Activated CD4-positive, alpha-beta memory T cell treated with anti-CD3 and anti-CD28 coated beads for 36 hours (primary cell): Measurements from ENCODE around the gene KCNN2. TPM values are rescaled to one million over a fixed set of nuclear protein-coding genes. Genes with fewer than 3 reads are reported as not detected.
A peak's percentile ranks its signal among the peaks of the same experiment; 100 is the strongest.

Experiments used
- CTCF ChIA-PET: fragments of 350-600 bp; sonication (Branson Sonifier 250); formaldehyde crosslinking; loops from one replicate; lab custom pipeline; 2021; ENCODE audit warnings: antibody characterized with exemption, inconsistent platforms; lab: Charles Lee
- POLR2A ChIA-PET: fragments of 350-600 bp; sonication (Branson Sonifier 250); formaldehyde crosslinking; loops from one replicate; lab custom pipeline; 2021; ENCODE audit warnings: antibody characterized with exemption; lab: Charles Lee
- DNase-seq: peaks from one replicate; pipeline ENCODE4 v3.0.0-alpha.2; 2020
- H3K27ac Mint-ChIP-seq: one replicate; pipeline ENCODE4 v1.8.0; 2021; ENCODE audit warnings: mixed read lengths
- H3K27me3 Mint-ChIP-seq: one replicate; pipeline ENCODE4 v1.8.0; 2021; ENCODE audit warnings: mixed read lengths
- H3K36me3 Mint-ChIP-seq: one replicate; pipeline ENCODE4 v1.8.0; 2021; ENCODE audit warnings: mixed read lengths
- H3K4me1 Mint-ChIP-seq: one replicate; pipeline ENCODE4 v1.8.0; 2021; ENCODE audit warnings: low read depth, mixed read lengths
- H3K4me3 Mint-ChIP-seq: one replicate; pipeline ENCODE4 v1.8.0; 2021; ENCODE audit warnings: mild to moderate bottlenecking, mixed read lengths
- H3K9me3 Mint-ChIP-seq: one replicate; pipeline ENCODE4 v1.8.0; 2021; ENCODE audit warnings: mixed read lengths
- intact Hi-C: fragments of 100-400 bp; cut with micrococcal nuclease; formaldehyde crosslinking; loops from one replicate; pipeline ENCODE4 v1.15.1; 2023
- total RNA-seq, 2 experiments: library from RNA; stranded (reverse); gene quantifications; one replicate each; pipeline ENCODE4 v1.2.3, GENCODE V29; 2021

Gene KCNN2
- total RNA-seq, 2 experiments from 2014 or later: not detected

DNA sequence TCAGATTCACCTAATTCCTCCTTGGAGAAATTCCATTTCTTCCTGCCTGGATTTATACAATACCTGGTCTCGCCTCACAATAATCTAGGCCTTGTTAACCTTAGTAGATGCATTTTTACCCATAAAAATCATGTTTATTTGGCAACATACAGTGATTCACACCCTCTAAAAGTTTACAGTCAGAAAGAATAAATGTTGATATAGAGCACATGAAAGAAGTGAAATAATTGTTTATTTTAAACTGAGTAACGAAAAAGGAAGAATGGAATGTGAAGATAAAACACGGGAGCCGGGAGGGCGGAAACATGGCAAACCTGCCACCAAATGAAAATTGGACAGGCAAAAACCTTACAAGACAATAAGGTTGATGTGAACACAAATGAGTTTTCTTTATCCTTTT lies 28.9 kb upstream of the KCNN2 start:
- no peaks in the 10 kb centered on the region for H3K9me3 Mint-ChIP-seq
- no peak for DNase-seq
- POLR2A ChIA-PET: no interaction called here
- no peaks in the 10 kb centered on the region for H3K27me3 Mint-ChIP-seq
- CTCF ChIA-PET: no interaction called here
- no peaks in the 10 kb centered on the region for H3K4me1 Mint-ChIP-seq
- no peaks in the 10 kb centered on the region for H3K36me3 Mint-ChIP-seq
- H3K27ac Mint-ChIP-seq: no peak overlapping the region
- no peak overlapping the region for H3K4me3 Mint-ChIP-seq
- intact Hi-C loops: no loop called here

DNA sequence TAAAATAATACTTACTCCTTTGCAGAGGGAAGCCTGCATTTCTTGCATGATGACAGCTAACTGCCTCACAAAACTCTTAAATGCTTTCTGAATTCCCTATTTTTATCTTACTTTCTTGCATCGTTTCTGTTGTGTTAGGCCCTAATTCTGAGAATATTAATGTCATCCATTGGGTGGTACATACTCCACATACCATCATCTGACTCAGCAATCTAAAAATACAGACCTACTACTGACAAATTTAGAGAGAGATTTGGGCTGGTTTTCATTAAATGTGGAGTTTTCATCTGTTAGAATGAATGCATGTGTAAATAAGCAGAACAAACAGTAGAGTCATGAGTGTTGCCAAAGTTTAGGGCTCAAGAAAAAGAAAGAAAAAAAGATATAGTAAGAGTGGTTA lies 26.5 kb upstream of the KCNN2 start:
- no peak for DNase-seq
- Mint-ChIP-seq H3K4me3 (no peak overlapping the region), H3K36me3 (no peaks in the 10 kb centered on the region), H3K27me3 (no peaks in the 10 kb centered on the region), H3K4me1 (no peaks in the 10 kb centered on the region), H3K9me3 (peaks cover 7% of the 10 kb centered on the region), H3K27ac (no peak overlapping the region)
- POLR2A ChIA-PET: no interaction called here
- CTCF ChIA-PET: no interaction called here
- intact Hi-C loops: no loop called here

DNA sequence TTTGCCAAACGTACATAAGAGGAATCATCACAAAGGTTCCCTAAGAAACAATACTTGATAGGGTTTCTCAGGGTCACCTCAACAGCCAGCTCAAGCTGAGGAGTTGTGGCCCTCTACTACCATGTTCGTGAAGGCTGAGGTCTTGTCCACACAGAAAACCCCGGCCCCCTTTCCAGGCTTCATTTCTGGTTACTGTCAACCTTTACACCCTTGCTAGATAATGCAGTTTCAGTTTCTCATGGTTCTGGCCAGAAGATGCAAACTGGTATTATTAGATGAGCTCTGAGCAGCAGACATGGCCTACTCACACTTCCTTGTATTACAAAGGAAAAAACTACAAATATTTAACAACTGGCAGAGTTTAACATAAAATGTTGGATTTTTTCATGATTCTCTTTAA lies 22.8 kb upstream of the KCNN2 start:
- Mint-ChIP-seq H3K27ac (no peak overlapping the region), H3K4me3 (no peak overlapping the region), H3K36me3 (no peaks in the 10 kb centered on the region), H3K27me3 (no peaks in the 10 kb centered on the region), H3K4me1 (no peaks in the 10 kb centered on the region), H3K9me3 (peaks cover 7% of the 10 kb centered on the region)
- no peak for DNase-seq
- CTCF ChIA-PET: no interaction called here
- intact Hi-C loops: no loop called here
- POLR2A ChIA-PET: no interaction called here

DNA sequence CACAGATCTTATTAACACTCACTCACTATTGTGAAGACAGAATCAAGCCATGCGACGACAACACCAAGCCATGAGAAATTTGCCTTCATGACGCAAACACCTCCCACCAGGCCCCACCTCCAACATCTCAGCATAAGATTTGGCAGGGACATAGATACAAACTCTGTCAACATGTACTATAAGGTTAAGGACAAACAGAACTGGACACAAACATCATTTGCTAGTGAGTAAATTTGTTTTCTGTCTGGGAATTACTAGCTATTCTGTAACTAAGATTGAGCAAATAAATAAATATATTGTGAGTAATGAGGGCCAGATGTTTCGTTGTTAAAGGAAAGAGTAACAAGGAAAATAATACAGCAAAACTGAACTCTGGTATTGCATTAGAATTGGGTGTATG lies 15.7 kb upstream of the KCNN2 start:
- CTCF ChIA-PET: no interaction called here
- Mint-ChIP-seq H3K36me3 (no peaks in the 10 kb centered on the region), H3K4me1 (no peaks in the 10 kb centered on the region), H3K9me3 (no peaks in the 10 kb centered on the region), H3K27ac (no peak overlapping the region), H3K4me3 (no peak overlapping the region), H3K27me3 (no peaks in the 10 kb centered on the region)
- intact Hi-C loops: no loop called here
- DNase-seq: no peak
- POLR2A ChIA-PET: no interaction called here

DNA sequence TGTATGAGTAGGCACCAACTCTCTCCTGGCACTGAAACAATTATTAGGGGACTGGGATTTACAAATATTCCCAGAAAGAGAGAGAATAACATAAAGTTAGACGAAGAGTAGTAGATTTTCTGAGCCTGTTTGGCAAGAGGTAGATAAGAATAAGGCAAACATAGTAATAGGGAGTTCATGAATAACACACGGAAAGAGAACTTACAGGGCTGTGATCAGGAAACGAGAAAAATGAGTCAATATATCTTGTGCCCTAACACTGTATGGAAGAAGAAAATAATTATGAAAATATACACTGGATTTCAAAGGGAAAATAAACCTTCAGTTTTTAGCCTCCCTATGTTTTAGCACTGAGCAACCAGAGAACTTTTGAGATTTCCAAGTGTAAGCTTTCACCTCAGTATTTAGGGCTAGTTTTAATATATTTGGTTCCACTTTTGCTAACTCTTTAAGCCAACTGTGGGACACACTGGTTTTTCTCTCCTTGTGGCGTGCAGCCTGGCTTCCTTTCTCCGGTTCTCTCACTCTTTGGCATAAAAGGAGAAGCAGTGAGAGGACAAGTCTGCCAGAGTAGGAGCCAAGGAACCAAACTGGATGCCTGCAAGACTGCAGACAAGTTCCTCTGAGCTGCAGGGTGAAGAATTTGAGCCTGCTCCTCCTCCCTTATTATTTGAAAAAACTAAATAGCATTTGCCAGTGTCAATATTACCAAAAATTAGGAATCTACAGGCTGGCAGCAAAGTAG lies 6.6 kb upstream of the KCNN2 start:
- no peak overlapping the region for H3K4me3 Mint-ChIP-seq
- ChIA-PET CTCF (no interaction called here), POLR2A (no interaction called here)
- H3K27ac Mint-ChIP-seq: no peak overlapping the region
- no peaks in the 10 kb centered on the region for H3K9me3 Mint-ChIP-seq
- intact Hi-C loops: no loop called here
- H3K27me3 Mint-ChIP-seq: peaks cover 11% of the 10 kb centered on the region
- H3K36me3 Mint-ChIP-seq: no peaks in the 10 kb centered on the region
- no peaks in the 10 kb centered on the region for H3K4me1 Mint-ChIP-seq
- DNase-seq: no peak

DNA sequence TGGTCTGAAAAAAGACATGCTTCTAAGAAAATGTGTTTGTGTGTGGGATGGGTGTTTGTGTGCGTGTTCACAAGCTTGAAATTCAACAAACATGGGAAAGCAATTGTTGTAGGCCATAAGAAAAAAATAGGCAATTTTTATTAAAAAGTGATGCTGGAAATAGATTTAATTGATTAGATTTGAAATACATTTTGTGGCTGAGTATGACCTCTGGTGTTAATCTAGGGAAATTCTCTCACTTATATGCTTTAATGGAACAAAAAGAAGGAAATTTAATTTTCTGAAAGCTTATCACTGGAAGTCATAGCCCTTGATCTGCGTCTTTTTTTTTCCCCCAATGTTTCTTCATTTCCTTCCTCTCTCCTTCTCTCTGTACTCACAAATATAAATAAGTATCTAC lies 3.5 kb upstream of the KCNN2 start:
- intact Hi-C loops: no loop called here
- Mint-ChIP-seq H3K4me1 (peaks cover 4% of the 10 kb centered on the region), H3K27me3 (peaks cover 27% of the 10 kb centered on the region), H3K9me3 (no peaks in the 10 kb centered on the region), H3K27ac (no peak overlapping the region), H3K4me3 (no peak overlapping the region), H3K36me3 (peaks cover 2% of the 10 kb centered on the region)
- no peak for DNase-seq
- ChIA-PET POLR2A (no interaction called here), CTCF (interaction anchor here (0.6 to 1.1 kb wide), 2 partner anchors 9 to 91 kb away, joined by 3 to 4 read pairs; no protein-coding TSS in a partner anchor)

DNA sequence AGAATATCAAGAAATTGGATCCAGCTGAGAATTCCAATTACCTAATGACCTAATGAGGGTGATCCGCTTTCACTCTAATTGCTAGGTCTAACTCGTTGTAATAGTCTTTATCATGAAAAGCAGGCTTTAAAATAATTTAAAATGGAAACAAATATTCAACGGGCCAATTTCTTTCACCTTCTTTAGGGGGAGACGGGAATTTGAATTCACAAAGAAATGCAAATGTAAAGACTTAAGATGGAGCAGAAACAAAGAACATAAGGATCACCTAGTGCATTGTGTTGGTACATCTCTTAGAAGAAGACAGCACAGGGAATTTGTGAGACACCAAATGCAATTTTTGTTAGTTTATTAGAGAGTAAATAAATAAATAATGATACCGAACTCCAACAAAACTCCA lies 1.5 kb upstream of the KCNN2 start:
- Mint-ChIP-seq H3K4me3 (no peak overlapping the region), H3K27ac (no peak overlapping the region)

DNA sequence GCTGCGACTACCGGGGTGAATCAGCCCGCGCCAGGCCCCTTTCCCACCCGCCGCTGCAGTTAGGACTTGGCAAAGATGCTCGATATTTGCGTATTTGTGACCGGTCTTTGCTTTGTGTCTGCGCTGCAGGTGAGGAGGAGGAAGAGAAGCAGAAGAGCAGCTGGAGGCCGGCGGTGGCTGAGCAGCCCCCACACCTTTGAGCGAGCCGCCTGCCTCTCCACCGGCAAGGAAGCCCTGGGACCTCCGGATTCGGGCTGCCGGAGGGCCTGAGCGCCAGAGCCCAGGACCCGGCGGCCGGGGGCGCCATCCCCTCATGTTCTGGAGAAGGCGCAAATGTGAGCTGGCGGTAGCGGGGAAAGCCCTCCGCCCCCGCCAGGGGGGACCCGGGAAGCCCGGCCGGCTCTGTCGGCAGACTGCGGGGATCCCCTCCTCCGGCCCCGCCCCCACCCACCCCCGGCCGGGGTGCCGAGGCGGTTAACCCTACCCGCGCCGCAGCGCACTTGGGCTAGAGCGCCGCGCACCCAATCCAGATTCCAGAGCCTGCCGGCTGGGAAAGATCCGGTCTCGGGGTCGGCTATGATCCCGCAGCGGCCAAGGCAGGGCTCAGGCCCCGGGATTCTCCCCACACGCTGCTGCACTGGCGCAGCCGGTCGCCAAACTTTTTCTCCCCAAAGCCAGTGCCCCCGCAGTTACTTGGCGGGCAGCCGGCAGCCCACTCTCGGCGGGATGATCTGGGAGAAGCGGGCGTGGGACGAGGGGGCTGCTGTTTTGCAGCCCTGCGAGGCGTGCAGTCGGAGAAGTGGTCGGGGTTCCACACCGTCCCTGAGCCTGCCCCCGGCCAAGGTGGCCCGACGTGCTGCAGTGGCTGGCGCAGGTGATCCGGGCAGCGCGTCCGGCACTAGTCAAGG lies 800 bp upstream of the KCNN2 start:
- H3K9me3 Mint-ChIP-seq: no peaks in the 10 kb centered on the region
- H3K36me3 Mint-ChIP-seq: peaks cover 4% of the 10 kb centered on the region
- peaks cover 35% of the 10 kb centered on the region for H3K27me3 Mint-ChIP-seq
- no peak overlapping the region for H3K4me3 Mint-ChIP-seq
- DNase-seq: peak; percentile 16
- ChIA-PET CTCF (no interaction called here), POLR2A (no interaction called here)
- H3K27ac Mint-ChIP-seq: no peak overlapping the region
- H3K4me1 Mint-ChIP-seq: peaks cover 4% of the 10 kb centered on the region
- intact Hi-C loops: no loop called here

More for the DNA sequence above, 1.5 kb upstream of the KCNN2 start:
- Mint-ChIP-seq H3K4me1 (peaks cover 4% of the 10 kb centered on the region), H3K9me3 (no peaks in the 10 kb centered on the region), H3K36me3 (peaks cover 4% of the 10 kb centered on the region), H3K27me3 (peaks cover 35% of the 10 kb centered on the region)
- intact Hi-C loops: no loop called here
- DNase-seq: no peak
- CTCF ChIA-PET: no interaction called here
- POLR2A ChIA-PET: no interaction called here

DNA sequence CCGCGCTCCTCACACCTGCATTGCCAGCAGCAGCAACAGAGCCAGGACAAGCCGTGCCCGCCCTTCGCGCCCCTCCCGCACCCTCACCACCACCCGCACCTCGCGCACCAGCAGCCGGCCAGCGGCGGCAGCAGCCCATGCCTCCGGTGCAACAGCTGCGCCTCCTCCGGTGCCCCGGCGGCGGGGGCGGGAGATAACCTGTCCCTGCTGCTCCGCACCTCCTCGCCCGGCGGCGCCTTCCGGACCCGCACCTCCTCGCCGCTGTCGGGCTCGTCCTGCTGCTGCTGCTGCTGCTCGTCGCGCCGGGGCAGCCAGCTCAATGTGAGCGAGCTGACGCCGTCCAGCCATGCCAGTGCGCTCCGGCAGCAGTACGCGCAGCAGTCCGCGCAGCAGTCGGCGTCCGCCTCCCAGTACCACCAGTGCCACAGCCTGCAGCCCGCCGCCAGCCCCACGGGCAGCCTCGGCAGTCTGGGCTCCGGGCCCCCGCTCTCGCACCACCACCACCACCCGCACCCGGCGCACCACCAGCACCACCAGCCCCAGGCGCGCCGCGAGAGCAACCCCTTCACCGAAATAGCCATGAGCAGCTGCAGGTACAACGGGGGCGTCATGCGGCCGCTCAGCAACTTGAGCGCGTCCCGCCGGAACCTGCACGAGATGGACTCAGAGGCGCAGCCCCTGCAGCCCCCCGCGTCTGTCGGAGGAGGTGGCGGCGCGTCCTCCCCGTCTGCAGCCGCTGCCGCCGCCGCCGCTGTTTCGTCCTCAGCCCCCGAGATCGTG lies 517 bp downstream of the KCNN2 start:
- Mint-ChIP-seq H3K4me1 (peaks cover 4% of the 10 kb centered on the region), H3K27ac (no peak overlapping the region), H3K4me3 (peak overlapping the region; percentile 44), H3K27me3 (peaks cover 35% of the 10 kb centered on the region), H3K36me3 (peaks cover 4% of the 10 kb centered on the region), H3K9me3 (no peaks in the 10 kb centered on the region)
- peak; percentile 9 for DNase-seq
- ChIA-PET CTCF (no interaction called here), POLR2A (no interaction called here)
- intact Hi-C loops: no loop called here

DNA sequence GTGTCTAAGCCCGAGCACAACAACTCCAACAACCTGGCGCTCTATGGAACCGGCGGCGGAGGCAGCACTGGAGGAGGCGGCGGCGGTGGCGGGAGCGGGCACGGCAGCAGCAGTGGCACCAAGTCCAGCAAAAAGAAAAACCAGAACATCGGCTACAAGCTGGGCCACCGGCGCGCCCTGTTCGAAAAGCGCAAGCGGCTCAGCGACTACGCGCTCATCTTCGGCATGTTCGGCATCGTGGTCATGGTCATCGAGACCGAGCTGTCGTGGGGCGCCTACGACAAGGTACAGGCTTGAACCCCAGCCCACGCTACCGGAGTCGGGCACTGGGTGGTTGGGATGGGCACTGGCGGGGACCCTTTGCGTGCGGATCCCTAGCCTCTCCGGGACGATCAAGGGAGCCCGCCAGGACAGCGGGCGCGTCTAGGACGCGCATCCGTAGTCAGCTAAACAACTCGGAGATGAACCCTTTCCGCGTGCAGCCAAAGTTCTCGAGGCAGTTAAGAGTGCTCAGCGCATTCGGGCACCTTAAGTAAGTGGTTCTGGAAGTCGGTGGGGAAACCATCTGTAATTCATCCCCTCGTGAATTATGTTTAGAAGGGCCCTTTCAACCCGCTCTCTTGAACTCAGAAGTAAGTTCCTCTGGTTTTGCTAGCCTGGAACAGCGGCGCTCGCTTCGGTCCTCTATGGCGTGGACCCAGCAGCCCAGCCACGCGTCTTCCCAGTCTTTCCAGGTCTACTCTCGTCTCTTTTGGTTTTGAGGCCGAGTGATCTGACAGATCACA lies 1.3 kb downstream of the KCNN2 start:
- POLR2A ChIA-PET: no interaction called here
- Mint-ChIP-seq H3K4me1 (peaks cover 4% of the 10 kb centered on the region), H3K36me3 (peaks cover 4% of the 10 kb centered on the region), H3K27me3 (peaks cover 35% of the 10 kb centered on the region), H3K9me3 (no peaks in the 10 kb centered on the region), H3K27ac (no peak overlapping the region), H3K4me3 (no peak overlapping the region)
- intact Hi-C loops: no loop called here
- DNase-seq: peak; percentile 8
- CTCF ChIA-PET: no interaction called here

DNA sequence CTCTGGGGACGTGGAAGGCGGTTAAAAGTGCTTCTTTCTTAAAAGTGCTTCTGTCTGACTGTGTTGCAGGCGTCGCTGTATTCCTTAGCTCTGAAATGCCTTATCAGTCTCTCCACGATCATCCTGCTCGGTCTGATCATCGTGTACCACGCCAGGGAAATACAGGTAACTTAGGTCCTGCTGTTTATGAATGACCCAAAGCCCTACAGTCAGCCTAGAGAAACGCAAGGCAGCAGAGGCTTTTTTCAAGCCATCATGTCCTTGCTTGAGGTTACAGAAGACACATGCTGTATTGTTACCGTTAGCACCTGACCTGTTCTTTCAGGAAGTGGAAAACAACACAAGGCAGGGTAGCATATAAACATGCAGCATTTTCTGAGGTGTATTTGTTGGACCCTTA lies 2.0 kb downstream of the KCNN2 start:
- H3K27me3 Mint-ChIP-seq: peaks cover 35% of the 10 kb centered on the region
- H3K27ac Mint-ChIP-seq: no peak overlapping the region
- CTCF ChIA-PET: no interaction called here
- POLR2A ChIA-PET: no interaction called here
- H3K4me1 Mint-ChIP-seq: peaks cover 4% of the 10 kb centered on the region
- H3K4me3 Mint-ChIP-seq: no peak overlapping the region
- H3K9me3 Mint-ChIP-seq: no peaks in the 10 kb centered on the region
- peaks cover 4% of the 10 kb centered on the region for H3K36me3 Mint-ChIP-seq
- DNase-seq: no peak
- intact Hi-C loops: no loop called here
